HG03520 (cell line): ENCODE data around the gene ZC3H4.

Source experiments
- ATAC-seq: cut with Tn5 transposase; IDR thresholded peaks from one replicate; pipeline ENCODE4 v1.9.1; 2021; ENCODE audit warnings: mild to moderate bottlenecking, moderate library complexity; ENCODE audit not compliant: unreplicated experiment

ZC3H4 gene

DNA sequence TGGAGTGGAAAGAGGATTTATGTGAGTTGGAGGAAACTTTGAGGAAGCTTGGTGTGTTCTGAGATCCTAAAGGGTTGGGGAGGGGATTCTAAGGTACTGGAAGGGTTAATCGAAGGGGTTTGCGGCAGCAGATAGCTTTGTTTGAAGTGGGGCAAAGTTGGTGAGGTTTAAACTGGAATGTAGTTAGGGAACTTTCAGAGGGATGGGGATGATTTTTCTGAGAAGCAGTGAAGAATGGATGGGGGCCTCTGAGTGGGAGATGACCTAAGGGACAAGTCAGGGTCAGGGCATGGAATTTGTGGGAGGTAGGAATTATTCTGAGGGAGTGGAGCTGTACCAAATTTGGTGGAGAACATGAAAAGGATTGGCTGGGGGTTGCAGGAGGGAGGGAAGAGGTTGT is 21.0 kb upstream of the ZC3H4 start:
- no peak for ATAC-seq

DNA sequence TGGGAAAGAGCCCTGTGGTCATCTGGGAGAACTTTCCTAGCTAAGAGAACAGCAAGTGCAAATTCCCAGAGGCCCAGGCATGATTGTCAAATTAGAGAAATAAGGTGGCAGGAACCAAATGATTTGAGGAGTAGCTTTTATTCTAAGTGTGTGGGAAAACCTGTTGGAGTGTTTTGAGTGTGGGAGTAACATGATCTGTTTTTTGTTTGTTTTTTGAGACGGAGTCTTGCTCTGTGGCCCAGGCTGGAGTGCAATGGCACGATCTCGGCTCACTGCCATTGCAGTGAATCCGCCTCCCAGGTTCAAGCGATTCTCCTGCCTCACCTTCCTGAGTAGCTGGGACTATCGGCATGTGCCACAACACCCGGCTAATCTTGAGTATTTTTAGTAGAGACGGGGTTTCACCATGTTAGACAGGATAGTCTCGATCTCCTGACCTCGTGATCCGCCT is 19.5 kb upstream of the ZC3H4 start:
- no peak for ATAC-seq

DNA sequence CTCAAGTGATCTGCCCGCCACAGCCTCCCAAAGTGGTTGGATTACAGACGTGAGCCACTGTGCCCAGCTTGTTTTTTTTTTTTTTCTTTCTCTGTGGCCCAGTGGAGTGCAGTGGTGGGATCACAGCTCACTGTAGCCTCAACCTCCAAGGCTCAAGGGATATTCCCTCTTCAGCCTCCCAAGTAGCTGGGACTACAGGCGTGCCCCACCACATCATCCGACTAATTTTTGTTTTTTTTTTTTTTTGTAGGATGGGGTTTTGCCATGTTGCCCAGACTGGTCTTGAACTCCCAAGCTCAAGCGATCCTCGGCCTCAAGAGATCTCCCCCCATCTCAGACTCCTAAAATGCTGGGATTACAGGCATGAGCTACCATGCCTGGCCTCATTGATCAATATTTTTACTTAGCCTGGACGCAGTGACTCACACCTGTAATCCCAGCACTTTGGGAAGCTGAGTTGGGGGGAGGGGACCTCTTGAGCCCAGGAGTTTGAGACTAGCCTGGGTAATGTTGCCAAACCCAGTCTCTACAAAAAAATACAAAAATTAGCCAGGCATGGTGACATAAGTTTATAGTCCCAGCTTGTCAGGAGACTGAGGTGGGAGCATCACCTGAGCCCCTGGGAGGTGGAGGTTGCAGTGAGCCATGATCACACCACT is 18.7 kb upstream of the ZC3H4 start:
- no peak for ATAC-seq

DNA sequence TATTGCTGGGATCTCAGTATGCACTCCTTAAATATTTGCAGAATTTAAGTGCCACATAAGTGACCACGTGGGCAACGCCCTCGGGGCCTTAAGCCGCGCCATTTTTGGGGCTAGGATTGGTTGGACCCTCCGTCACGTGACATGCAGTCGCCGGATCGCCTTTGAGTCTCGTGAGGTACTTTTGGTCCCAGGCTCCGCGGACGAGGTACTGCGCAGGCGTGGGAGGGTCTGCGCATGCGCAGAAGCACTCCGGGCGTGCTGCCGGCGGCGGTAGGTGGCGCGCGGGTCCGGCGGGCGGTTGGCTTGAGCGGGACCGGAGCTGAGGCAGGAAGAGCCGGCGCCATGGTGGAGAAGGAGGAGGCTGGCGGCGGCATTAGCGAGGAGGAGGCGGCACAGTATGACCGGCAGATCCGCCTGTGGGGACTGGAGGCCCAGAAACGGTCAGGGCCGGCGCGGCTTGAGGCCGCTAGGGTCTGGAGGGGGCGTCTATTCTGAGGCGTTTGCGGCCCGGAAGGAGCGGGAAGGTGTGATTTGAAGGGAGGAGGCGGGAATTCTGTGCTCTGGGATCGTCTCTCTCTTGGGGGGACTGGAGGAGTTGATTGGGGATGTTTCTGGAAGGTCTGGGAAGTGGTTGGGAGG is 17.1 kb upstream of the ZC3H4 start, which contains the start of gene SAE1:
SAE1 (plus strand) TSS at position 247 of the 639 bp plus-strand sequence; CDS start at position 343, 96 bp downstream.
- peak; percentile 80 for ATAC-seq

DNA sequence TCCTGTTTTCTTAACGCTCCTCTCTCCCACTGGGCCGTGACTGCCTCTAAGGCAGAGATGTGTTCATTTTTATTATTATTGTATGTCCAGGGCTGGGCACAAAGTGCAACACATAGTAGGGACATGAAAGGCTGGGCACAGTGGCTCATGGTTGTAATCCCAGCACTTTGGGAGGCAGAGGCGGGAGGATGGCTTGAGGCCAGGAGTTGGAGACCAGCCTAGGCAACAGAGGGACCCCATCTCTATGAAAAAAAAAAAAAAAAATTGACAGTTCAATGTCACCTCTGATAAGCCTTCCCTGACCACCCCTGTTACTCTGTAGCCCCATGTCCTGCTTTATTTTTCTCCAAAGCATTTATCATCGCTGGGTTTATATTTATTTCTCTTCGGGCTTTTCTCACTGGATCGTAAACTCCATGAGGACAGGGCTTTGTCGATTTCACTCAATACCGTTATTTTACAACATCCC is 16.6 kb upstream of the ZC3H4 start:
- ATAC-seq, result no peak

DNA sequence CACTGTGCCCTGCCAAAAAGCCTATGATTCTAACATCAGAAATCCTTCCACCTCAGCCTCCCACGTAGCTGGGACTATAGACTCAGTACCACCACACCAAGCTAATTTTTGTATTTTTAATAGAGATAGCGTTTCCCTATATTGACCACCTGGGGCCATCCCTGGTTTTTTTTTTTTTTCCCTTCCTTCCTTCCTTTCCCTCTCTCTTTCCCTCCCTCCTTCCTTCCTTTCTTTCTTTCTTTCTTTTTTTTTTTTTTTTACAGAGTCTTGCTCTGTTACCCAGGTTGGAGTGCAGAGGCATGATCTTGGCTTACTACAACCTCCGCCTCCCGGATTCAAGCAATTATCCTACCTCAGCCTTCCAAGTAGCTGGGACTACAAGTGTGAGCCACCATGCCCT is 16.0 kb upstream of the ZC3H4 start:
- ATAC-seq, result no peak

DNA sequence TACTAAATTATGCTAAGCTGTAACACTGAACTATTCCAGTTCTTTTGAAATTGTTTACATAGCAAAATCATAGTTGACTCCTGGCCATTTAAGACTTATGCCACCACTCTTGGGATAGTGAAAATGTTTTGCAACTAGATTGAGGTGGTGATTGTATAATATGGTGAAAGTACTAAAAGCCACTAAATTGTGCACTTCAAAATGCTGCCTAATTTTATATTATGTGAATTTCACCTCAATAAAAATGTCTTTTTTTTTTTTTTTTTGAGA is 12.0 kb upstream of the ZC3H4 start:
- ATAC-seq, result no peak

DNA sequence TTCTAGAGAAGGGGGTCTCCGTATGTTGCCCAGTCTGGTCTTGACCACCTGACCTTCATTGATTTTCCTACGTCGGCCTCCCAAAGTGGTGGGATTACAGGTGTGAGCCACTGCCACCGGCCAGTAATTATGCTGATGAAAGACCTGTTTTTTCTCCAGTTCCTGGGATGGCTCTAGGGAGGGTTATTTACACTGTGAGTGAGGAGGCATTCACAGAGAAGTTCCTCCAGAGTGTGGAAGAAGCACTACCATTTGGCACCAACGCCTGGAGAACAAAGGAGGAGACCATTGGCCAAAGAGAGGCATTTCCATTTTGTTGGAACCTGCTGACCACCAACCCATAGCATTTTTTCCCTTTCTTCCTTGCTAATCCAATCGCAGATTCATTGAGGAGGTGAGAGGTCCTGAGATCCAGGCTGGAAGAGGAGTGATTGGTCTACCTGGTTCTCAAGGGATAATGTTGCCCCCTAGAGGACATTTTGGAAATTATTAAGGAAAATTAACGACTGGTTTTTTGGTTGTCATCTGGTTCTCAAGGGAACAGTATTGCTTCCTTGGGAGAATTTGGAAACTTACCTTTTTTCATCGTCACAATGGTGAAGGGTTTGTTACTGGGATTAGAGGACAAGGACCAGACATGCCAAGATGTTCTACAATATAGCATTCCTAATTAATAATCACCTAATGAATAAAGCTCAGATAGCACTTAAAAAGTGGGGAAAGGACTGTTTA is 11.5 kb upstream of the ZC3H4 start:
- ATAC-seq, result no peak

DNA sequence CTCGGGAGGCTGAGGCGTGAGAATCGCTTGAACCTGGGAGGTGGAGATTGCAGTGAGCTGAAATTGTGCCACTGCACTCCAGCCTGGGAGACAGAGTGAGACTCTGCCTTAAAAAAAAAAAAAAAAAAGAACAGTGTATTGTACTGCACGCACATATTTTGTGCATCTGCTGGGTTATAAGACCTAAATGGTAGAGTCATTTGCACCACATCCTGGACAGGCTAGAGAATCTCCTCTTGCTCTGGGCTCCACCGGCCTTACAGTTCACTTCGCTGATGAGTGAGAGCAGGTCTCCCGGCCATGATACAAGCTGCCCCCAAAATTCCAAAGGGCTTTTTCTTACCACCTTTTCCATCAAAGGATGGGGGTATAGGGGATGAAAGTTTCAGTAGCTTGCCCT is 9.8 kb upstream of the ZC3H4 start:
- ATAC-seq, result no peak

DNA sequence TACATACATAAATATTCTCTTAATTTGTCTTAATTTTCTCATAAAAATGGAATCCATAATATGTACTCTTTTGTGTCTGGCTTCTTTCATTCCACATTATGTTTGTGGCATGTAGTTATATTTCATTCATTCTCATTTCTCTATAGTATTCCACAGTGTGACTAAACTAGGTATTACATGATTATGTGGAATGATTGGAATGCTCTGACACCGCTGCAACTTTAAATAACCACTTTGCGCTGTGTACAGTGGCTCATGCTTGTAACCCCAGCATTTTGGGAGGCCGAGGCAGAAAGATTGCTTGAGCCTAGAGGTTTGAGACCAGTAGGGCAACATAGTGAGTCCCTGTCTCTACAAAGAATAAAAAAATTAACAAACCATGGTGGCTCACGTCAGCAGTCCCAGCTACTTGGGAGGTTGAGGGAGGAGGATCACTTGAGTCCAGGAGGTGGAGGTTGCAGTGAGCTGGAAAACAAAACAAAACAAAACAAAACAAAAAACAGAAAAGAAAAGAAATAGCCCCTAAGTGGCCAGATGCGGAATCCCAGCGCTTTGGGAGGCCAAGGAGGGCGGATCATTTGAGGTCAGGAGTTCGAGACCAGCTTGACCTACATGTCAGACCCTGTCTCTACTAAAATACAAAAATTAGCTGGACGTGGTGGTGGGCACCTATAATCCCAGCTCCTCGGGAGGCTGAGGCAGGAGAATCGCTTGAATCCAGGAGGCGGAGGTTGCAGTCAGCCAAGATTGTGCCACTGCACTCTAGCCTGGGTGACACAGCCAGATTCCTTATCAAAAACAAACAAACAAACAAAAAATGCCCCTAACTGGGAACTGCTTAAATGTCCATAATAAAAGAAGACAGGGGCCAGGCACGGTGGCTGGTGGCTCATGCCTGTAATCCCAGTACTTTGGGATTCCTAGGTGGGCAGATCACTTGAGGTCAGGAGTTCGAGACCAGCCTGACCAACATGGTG is 9.1 kb upstream of the ZC3H4 start:
- ATAC-seq, result no peak

DNA sequence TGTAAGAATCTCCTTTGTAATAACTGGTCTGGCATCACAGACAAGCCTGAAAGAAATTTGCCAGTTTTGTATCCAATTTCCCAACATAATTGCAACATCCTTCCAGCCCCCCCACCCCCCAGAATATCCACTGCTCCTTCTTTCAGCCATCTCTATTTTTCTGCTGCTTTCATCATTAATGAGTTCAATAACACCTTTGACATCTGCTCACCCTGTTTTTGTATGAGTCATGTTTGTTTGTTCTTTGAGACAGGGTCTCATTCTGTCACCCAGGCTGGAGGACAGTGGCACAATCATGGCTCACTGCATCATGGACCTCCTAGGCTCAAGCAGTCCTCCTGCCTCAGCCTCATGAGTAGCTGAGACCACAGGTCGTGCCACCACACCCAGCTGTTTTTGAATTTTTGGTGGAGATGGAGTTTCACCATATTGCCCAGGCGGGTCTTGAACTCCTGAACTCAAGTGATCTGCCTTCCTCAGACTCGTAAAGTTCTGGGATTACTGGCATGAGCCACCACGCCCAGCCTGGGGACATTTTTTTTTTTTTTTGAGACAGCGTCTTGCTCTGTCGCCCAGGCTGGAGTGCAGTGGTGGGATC is 7.0 kb upstream of the ZC3H4 start:
- no peak for ATAC-seq

DNA sequence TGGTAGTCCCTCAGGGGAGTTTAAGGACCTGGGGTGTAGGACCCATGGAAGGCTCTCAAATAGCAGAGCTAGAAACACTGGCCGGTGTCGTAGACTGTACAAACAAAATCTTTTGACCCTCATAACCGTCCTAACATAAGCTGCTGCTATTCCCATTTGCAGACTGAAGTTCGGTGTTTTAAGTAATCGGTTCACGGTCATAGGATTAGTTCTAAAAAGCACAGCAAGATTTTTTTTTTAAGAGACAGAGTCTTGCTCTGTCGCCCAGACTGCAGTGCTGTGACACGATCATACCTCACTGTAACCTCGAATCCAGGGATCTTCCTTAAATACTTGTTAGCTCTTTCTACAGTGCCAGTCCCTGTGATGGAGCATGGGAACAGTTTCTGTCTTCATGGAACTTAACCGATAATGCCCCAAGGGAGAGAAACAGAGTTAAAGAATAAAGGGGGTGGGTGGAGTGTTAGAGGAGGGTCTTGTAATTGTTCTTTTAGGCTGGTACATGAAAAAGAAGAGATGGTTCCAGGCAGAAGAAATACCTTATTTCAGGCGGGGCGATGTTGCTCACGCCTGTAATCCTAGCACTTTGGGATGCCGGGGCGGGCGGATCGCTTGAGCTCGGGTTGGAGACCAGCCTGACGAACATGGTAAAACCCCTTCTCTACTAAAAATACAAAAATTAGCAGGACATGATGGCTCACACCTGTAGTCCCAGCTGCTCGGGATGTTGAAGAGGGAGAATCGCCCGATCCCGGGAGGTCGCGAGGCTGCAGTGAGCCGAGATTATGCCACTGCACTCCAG is 475 bp upstream of the ZC3H4 start:
- ATAC-seq, result no peak

DNA sequence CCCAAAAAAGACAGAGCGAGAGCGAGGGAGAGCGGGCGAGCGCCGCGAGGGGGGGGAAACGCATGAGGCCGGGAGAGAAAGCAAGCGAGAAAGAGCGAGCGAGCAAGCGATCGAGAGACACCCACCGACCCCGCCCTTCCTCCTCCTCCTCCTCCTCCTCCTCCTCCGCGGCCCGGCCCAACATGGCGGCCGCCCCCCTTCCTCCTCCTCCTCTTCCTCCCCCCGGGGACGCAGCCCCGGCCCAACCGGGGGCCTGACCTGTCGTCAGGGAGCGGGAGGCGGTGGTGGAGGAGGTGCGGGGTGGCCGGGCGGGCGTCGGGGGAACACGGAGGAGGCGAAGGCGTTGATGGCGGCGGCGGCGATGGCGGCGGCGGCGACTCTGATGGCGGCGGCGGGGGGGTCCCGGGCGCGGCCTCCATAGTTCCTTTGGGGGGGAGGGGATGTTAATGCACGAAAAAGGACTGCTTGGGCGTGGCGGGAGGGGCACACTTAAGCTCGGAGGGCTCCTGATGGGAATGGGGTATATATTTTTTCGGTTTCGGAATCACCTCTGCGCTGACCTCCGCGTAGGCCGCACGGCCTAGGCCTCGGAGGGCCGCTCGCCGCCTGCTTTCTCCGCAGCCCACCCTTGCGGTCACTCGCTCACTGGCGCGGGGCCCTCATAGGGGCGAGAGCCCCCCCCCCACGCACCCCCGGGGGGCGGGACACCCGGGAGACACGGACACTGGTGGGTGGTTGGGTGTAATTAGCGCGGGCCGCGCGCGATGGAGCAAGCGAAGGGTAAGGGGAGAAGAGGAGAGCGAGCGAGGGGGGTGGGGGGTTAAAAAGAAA is 1.2 kb downstream of the ZC3H4 start:
- ATAC-seq, result peak; percentile 13

DNA sequence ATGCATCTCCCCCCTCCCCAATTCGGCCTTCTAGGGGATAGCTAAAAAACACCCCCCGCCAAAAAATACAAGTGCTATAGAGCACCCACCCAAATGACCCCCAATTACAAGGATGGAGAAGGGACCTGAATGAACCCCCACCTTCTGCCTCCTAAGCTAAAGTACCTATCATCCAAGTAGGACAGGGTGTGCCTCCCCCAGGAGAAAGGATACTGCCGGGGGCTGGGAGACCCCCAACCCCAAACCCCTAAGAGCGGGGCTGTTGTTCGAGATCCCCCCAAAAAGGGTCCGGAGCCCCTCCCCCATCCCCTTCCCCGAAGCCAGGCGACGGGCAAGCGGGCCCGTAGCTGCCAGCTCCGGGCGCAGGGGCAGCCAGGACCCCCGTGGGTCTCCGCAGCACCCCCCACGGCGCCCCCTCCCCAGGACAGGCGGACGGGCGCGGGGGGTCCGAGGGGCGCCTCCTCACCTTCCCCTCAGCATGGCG is 1.9 kb downstream of the ZC3H4 start:
- ATAC-seq, result no peak

DNA sequence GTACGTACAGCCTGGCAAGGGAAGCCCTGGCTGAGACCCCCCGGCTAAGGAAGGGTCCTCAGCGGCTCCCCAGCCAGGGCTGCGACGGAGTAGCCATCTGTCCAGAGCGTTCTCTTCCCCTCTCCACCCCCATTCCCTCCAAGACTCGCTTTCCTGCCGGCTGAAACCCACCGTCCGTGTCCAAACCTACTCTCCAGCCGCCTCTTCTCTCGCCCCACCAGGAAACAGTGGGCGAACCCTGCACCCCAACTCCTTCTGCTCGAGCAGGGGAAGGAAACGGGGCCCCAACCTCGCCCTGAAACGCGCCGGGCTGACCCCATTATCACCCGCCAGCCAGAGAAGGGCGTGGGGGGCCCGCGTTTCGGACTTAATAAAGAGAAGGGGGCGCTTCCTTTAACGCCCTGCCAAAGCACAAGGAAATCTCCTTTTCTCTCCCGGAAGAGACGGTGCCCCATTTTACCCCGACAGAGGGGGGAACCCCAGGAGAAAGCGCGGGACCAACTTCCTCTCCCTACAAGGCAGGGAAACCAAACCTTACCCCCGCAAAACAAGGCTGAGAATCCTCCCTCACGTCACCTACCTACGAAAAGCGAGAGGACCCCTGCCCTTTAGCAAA is 2.5 kb downstream of the ZC3H4 start:
- no peak for ATAC-seq

DNA sequence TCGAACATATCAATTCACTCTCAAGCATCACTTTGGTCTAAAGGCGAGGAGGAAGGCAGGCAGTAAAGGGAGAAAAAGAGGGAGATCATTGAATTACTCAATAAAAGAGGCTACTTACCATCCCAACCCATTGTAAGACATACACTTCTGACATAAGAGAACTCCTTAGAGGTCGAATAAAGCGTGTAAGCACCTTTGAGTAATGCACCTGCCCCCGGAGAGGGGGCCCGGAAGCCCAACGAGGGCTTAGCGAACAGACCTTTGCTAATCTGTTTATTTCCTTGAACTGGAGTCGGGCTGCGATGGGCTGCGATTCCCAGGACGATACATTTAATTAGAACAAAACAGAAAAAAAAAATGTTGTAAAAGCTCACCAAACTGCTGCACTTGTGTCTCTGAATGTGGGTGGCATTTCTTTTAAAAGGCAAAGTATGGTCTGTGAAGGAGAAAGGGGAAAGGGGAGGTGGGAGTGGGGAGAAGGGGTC is 3.0 kb downstream of the ZC3H4 start:
- no peak for ATAC-seq

DNA sequence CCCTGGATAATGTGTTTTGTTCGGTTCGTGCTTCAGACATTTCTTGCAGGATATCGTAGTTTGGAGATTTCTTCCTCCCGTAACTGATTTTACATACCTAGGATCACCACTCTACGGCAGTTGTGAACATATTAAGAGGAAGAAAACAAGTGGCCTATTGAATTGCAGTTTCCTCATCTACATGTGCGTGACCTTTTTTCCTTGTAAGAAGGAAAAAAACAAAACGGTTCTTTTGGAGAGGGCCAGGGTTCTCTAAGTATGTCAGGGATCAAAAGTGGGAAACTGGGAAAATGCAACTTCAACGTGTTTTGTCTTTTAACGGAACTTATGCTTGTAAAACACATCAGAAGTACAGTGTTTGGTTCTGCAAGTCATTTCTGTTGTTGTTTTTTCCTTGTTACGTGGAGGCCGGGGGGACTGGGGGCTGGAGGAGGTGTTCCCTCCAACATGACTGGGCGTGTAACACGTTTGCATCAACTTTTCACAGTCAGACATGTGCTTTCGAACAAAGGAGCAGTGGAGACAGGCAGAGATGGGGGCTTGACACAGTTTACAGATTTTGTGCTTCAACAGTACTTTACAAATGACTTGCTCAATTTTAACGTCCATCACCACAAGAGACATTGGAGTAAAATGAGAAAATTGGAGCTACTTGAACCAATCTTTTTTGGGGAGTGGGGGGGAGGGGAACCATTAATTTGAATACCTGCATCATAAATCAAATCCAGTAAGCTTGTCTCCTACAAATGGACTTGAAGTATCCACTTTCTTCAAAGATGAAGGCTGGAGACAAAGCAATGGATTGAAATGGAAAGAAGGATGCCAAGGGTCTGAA is 3.8 kb downstream of the ZC3H4 start:
- ATAC-seq, result no peak
